Measurements from ENCODE around the gene PPME1. TPM values are rescaled to one million over a fixed set of nuclear protein-coding genes. Genes with fewer than 3 reads are reported as not detected.

The PPME1 gene
- total RNA-seq, 1 experiment from 2014 or later = 98.3 TPM

DNA sequence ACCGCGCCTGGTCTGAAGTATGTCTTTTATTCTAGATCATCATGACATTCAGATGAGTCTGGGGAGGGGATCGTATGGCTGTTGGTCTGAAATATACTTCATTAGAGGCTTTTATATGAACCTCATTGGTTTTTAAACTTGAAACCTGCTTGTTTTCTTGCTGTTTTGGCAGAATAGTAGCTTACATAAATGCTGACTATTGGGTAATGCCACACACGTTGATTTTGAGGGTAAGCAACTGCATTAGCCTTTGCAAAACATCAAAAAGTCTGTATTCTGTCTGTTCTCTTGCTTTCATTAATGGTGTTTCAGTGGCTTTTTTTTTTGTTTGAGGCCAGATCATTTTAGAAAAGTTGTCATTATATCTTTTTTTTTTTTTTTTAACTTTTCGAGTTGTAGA lies 14.2 kb downstream of the PPME1 start:
- TF ChIP-seq, protein P1, sequence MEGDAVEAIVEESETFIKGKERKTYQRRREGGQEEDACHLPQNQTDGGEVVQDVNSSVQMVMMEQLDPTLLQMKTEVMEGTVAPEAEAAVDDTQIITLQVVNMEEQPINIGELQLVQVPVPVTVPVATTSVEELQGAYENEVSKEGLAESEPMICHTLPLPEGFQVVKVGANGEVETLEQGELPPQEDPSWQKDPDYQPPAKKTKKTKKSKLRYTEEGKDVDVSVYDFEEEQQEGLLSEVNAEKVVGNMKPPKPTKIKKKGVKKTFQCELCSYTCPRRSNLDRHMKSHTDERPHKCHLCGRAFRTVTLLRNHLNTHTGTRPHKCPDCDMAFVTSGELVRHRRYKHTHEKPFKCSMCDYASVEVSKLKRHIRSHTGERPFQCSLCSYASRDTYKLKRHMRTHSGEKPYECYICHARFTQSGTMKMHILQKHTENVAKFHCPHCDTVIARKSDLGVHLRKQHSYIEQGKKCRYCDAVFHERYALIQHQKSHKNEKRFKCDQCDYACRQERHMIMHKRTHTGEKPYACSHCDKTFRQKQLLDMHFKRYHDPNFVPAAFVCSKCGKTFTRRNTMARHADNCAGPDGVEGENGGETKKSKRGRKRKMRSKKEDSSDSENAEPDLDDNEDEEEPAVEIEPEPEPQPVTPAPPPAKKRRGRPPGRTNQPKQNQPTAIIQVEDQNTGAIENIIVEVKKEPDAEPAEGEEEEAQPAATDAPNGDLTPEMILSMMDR (conservative IDR thresholded peaks at IDR 0.05; ENCODE audit: low read depth, low read length) = no peak
- no peak for TF ChIP-seq EZH2 (IDR thresholded peaks at IDR 0.05; ENCODE audit: borderline replicate concordance, low read depth, low read length, poor library complexity, severe bottlenecking)
- no peaks in the 10 kb centered on the region for H3K36me3 ChIP-seq (ENCODE audit: insufficient read depth, low read length, poor library complexity, severe bottlenecking)
- H3K4me1 ChIP-seq (ENCODE audit: insufficient read depth, low read length, poor library complexity, severe bottlenecking) = no peaks in the 10 kb centered on the region
- BruUV-seq (replicated peaks) = no TSS peak
- ChIA-PET CTCF (no interaction called here), POLR2A (ENCODE audit: low non-redundant PET) (interaction anchor here (0.6 kb wide), 1 partner anchor 43 kb away, joined by 7 read pairs; no protein-coding TSS in a partner anchor)
- H3K4me3 ChIP-seq (ENCODE audit: low read depth, low read length, poor library complexity, severe bottlenecking) = no peak overlapping the region
- H3K27me3 ChIP-seq (replicated peaks; ENCODE audit: insufficient read depth, low read depth, low read length, poor library complexity) = no peaks in the 10 kb centered on the region
- intact Hi-C loops (cut with micrococcal nuclease; ENCODE audit: unreplicated experiment) = no loop called here
- DNase-seq (ENCODE audit: low spot score) = no peak
- no peak overlapping the region for H3K27ac ChIP-seq (ENCODE audit: low read depth, low read length, poor library complexity, severe bottlenecking)
- no peaks in the 10 kb centered on the region for H3K9me3 ChIP-seq (ENCODE audit: low read depth, low read length, poor library complexity, severe bottlenecking)

DNA sequence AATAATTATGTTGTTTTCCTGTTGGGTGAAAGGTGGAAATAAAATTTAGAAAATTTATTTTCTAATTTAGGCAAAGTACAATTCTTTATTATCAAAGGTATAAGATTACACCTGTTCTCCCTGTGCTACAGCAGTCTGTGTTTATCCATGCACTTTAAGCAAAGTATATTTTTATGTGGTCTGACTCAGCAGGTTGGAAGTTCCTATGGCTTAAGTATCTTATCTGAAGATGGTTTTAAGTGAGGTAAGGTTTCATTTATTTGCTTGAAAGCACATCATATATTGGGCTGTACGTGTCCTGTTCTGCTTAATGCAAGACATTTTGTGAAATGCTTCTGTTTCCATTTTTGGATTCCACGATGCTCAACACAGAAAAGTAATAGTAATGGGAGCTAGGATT lies 14.6 kb downstream of the PPME1 start:
- no peak overlapping the region for H3K27ac ChIP-seq (ENCODE audit: low read depth, low read length, poor library complexity, severe bottlenecking)
- no peaks in the 10 kb centered on the region for H3K27me3 ChIP-seq (replicated peaks; ENCODE audit: insufficient read depth, low read depth, low read length, poor library complexity)
- intact Hi-C loops (cut with micrococcal nuclease; ENCODE audit: unreplicated experiment) = no loop called here
- BruUV-seq (replicated peaks) = no TSS peak
- no peak overlapping the region for H3K4me3 ChIP-seq (ENCODE audit: low read depth, low read length, poor library complexity, severe bottlenecking)
- H3K9me3 ChIP-seq (ENCODE audit: low read depth, low read length, poor library complexity, severe bottlenecking) = no peaks in the 10 kb centered on the region
- POLR2A ChIA-PET (ENCODE audit: low non-redundant PET) = no interaction called here
- no peak for TF ChIP-seq EZH2 (IDR thresholded peaks at IDR 0.05; ENCODE audit: borderline replicate concordance, low read depth, low read length, poor library complexity, severe bottlenecking)
- TF ChIP-seq, protein P1 (conservative IDR thresholded peaks at IDR 0.05; ENCODE audit: low read depth, low read length) = no peak
- DNase-seq (ENCODE audit: low spot score) = no peak
- H3K36me3 ChIP-seq (ENCODE audit: insufficient read depth, low read length, poor library complexity, severe bottlenecking) = no peaks in the 10 kb centered on the region
- no peaks in the 10 kb centered on the region for H3K4me1 ChIP-seq (ENCODE audit: insufficient read depth, low read length, poor library complexity, severe bottlenecking)
- CTCF ChIA-PET = no interaction called here

DNA sequence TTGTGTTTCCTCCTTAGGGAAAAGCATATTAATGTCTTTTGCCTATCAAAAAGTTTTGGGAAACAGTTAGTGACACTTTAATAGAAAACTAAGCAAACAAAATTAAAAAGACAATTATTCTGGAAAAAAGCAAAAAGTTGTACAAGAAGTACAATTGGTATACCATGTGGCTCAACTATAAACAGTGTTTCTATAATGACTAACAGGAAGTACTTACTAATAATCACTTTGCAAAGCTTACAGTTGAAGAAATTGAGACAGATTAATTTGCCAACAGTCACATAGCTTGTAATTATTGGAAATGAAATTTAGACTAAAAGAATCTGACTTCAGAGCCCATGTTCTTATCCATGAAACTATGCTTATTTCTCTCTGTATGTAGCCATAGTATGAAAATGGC lies 24.7 kb downstream of the PPME1 start:
- ChIA-PET CTCF (no interaction called here), POLR2A (ENCODE audit: low non-redundant PET) (no interaction called here)
- TF ChIP-seq, protein P1 (conservative IDR thresholded peaks at IDR 0.05; ENCODE audit: low read depth, low read length) = no peak
- no peak for TF ChIP-seq EZH2 (IDR thresholded peaks at IDR 0.05; ENCODE audit: borderline replicate concordance, low read depth, low read length, poor library complexity, severe bottlenecking)
- H3K4me3 ChIP-seq (ENCODE audit: low read depth, low read length, poor library complexity, severe bottlenecking) = no peak overlapping the region
- BruUV-seq (replicated peaks) = no TSS peak
- H3K4me1 ChIP-seq (ENCODE audit: insufficient read depth, low read length, poor library complexity, severe bottlenecking) = peaks cover 9% of the 10 kb centered on the region
- no peaks in the 10 kb centered on the region for H3K27me3 ChIP-seq (replicated peaks; ENCODE audit: insufficient read depth, low read depth, low read length, poor library complexity)
- DNase-seq (ENCODE audit: low spot score) = peak; percentile 20
- H3K9me3 ChIP-seq (ENCODE audit: low read depth, low read length, poor library complexity, severe bottlenecking) = peaks cover 4% of the 10 kb centered on the region
- H3K27ac ChIP-seq (ENCODE audit: low read depth, low read length, poor library complexity, severe bottlenecking) = no peak overlapping the region
- intact Hi-C loops (cut with micrococcal nuclease; ENCODE audit: unreplicated experiment) = no loop called here
- no peaks in the 10 kb centered on the region for H3K36me3 ChIP-seq (ENCODE audit: insufficient read depth, low read length, poor library complexity, severe bottlenecking)

Measured in A673 (cell line).